Inflammatory macrophage treated with lipopolysaccharide for 4 hours (primary cell): ENCODE results near the gene PIPOX.

ENCODE experiments used
- DNase-seq: peaks from one replicate; pipeline ENCODE4 v3.0.0-alpha.2; 2020

The PIPOX gene

DNA sequence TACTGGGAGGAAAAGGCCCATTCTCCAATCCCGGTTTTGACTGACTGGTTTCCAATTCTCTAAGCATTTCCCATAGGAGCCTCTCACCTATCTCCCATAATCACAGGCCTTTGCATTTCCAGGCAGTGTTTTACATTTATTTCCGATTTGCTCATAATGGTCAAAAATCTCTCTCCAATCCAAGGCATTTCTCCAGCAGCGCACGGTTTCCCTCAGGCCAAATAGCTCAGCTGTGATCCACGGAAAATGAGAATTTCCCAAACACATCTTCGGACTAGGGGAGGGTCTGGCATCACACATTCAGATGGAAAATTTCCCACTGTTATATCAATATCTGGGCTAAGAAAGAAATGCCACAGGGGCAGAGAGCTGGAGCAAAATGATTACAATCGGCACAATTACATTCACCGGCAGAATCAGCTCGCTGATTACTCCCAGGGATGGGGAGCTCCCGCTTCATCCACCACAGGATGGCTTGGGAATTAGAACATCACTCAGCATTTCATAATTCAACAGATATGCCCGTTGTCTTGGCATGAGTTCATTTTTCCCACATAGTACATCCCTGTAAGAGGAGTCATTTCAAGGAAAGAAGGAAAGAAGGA, 6.7 kb downstream of the PIPOX start:
- DNase-seq, result no peak

- DNase-seq, result no peak
These were observed 7.2 kb downstream of the PIPOX start for GRCh38 chr17:29050176-29050575.

- DNase-seq, result no peak
These were observed 8.3 kb downstream of the PIPOX start for GRCh38 chr17:29051194-29051593.

DNA sequence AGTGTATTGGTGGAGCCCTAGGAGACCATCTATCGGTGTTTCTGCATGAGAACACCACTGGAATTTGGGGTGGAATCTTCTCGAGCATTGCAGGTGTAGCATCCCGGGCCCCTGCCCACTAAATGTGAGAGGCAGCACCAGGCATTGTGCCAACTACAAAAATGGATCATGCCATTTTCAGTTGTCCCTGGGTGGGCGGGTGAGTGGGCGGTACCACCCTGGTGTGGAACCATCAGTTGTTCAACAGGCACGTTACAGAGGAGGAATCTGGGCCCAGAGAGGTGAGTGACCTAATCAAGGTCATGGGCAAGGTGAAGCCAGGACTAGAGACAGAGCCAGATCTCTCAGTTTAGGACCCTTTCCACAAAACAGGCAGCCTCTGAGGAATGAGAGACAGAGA, 8.8 kb downstream of the PIPOX start:
- DNase-seq, result no peak

- no peak for DNase-seq
These were observed 11.9 kb downstream of the PIPOX start for GRCh38 chr17:29054835-29055234.

DNA sequence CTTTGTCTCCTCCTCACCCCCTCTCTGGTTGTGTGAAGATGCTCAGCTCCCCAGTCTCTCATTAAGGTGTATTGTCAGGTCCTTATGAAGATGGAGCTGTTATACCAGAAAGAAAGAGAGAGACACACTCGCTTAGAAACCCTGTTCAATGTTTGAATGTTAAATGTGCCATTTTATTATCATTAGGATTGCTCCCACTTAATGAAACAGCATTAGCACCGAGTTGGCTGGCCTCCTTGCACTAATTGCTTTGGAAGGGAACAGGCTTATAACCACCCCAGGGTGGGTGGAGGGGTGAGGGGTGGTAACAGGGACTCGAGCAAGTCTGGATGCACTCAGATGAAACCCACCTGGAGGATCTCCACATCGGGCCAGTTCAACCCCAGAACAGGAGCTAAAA, 14.4 kb downstream of the PIPOX start:
- no peak for DNase-seq

DNA sequence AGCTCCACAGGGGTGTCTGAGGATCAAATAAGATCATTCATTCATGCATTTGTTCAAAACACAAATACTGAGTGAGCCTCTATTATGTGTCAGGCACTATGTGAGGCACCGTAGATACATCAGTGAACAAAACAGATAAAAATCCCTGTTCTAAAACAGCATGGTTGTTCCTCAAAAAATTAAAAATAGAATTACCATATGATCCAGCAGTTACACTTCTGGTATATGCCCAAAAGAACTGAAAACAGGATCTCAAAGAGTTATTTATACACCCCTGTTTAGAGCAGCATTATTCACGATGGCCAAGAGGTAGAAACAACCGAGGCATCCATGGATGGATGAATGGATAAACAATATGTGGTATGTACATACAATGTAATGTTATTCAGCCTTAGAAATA, 15.4 kb downstream of the PIPOX start:
- peak; percentile 27 for DNase-seq

- DNase-seq, result peak; percentile 35
These were observed 16.3 kb downstream of the PIPOX start for GRCh38 chr17:29059281-29059680.

- no peak for DNase-seq
These were observed 17.5 kb downstream of the PIPOX start for GRCh38 chr17:29060475-29060874.

DNA sequence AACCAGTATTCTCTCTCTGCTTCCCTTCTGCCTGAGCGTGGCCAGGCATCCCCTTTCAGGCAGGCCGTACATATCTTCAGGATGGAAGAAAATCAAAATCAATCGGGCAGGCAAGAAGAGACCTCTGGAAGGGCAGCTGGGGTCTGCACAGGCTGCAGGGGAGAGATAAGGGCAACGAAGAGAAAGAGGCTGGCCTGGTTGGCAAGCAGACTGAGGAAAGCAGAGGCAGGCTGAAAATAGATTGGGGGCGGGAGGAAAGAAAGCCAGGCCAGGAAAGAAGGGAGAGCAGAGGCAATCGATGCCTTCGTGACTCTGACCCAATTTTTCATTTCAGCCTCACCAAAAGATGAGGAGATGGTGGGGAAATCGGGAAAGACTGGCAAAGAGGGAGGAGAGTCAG, 18.1 kb downstream of the PIPOX start:
- no peak for DNase-seq

DNA sequence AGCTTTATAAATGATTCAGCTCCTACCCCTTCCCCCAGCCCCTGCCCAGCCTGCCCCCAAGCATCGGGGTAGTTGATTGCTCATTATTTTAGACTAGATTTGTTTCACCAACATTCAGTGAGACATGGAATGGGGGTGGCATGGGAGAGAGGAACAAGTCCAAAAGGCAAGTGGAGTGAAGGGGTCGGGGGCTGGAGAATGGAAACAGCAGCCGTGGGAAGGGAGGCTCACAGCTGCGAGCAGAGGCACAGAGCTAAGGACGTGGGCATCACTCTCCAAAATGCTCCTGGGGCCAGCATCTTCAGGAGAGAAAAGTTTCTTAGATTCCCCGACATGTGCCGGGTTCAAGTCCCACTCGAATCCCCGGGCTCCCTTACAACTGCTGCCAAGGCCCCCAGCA, 19.3 kb downstream of the PIPOX start:
- DNase-seq, result no peak

GRCh38 chr17:29063992-29064391, 21.1 kb downstream of the PIPOX start:
- peak; percentile 67 for DNase-seq

DNA sequence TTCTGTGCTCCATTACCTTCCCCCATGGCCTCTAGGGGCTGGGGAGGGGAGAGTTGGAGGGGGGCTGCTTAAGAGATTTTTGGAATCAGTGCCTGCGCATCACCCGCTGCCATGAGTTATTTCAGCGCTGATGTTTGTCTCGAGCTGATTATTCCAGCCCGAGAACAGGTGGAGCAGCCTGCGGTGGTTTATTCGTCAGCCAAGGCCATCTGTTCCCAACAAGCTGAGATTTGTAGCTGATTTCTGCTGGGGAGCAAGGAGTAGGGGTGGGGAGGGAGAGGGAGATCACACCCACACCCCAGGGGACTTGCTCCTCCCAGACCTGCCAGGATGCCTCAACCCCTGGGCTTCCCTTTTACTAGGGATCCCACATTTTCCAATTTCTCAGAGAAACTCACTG, 23.1 kb downstream of the PIPOX start:
- no peak for DNase-seq

GRCh38 chr17:29066606-29067005, 23.7 kb downstream of the PIPOX start:
- DNase-seq, result no peak

GRCh38 chr17:29068818-29069217, 25.9 kb downstream of the PIPOX start:
- DNase-seq, result no peak

GRCh38 chr17:29069526-29070041, 26.6 kb downstream of the PIPOX start:
- DNase-seq, result no peak

- DNase-seq, result no peak
These were observed 27.4 kb downstream of the PIPOX start for GRCh38 chr17:29070308-29070707.

DNA sequence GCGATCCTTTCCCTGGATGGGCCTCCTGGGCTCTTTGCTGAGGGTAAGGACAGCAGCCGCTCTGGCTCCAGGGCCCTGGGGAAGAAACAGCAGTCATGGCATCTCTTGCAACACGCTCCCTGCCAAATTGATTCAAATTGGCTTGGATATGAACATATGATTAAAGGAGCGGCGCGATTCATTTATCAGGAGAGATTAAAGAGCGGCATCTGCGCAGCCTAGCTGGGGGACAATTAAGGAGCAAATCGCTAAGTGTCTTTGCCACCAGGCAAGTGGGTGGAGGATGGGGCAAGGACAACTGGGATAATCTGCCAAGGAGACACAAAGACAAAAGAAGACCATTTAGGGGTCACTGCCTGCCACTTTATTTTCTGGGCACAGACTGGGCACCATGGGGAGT, 27.8 kb downstream of the PIPOX start:
- no peak for DNase-seq

DNA sequence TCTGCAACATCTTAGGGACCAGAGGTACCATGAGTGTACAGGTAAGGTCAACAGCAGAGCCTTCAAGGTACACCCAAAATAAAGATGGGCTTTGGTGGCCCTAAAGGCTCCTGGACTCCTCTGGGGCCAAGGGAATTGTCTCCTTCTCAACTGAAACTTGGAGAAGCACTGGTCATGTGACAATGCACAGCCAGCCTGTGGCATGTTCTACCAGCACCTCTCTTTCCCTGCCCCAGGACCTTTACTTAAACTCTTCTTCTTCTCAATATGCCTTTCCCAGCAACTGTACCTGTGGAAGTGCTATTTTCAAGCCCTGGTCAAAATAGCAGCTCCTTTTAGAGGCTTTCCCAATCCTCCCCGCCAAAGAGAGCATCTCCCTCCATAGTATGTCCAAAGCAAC, 28.4 kb downstream of the PIPOX start:
- DNase-seq, result no peak

DNA sequence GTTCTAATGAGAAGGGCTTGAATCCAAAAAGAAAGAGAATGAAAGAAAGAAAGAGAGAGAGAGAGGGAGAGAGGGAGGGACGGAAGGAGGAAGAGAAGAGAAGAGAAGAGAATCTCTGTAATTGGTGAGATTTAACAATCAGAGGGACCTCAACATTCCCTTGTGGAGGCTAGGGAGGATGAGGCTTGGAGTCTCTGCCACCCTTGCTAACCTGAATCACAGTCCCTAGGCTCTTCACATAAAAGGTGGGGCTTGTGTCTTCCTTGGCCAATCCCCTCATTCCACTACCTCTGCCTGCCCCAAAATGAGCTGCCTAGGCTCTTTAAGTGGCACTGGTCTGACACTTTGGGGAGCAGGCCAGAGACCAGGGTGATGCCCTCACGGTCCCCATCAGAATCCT, 30.1 kb downstream of the PIPOX start:
- no peak for DNase-seq

DNA sequence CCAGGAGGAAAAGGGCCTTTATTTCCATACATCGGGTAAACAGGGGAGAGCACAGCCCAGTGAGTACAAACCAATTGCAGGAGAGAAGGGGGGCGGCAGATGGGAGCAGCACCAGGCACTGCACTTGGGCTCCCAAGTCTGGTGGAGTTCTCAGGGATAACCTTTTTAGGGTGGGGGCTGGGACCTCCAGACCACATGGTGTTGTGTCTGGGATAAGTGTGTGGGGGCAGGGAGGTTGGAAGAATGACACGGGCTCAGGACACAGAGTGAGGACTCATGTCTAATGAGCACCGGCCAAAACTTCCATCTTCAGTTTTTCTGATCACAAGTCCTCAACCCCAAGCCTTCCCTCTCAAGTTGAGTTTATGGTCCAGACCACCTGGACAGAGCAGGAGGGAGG, 30.6 kb downstream of the PIPOX start:
- no peak for DNase-seq

- no peak for DNase-seq
These were observed 31.5 kb downstream of the PIPOX start for GRCh38 chr17:29074488-29074887.

DNA sequence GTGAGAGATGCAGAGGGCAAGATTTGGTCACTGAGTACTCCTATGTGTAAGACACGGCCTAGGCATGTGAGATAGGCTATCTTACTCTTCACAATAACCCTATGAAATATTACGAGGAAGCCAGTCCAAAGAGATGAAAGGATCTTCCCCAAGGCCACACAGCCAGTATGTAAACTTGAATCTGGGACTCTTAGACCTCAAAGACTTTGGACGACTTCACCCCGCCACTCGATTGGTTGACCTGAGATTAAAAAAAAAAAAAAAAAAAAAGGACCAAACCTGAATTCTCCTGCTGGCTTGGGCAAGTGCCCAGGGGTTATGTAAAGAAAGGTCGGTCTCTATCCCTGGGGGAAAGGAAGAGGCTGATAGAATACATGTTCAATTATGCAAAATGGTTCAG, 33.1 kb downstream of the PIPOX start:
- DNase-seq, result no peak

- DNase-seq, result no peak
These were observed 33.8 kb downstream of the PIPOX start for GRCh38 chr17:29076722-29077121.

GRCh38 chr17:29077320-29077719, 34.4 kb downstream of the PIPOX start:
- DNase-seq, result no peak
